GM18517 (cell line): ENCODE results near the gene TPRG1.

Source experiments
- ATAC-seq: cut with Tn5 transposase; IDR thresholded peaks from one replicate; pipeline ENCODE4 v1.9.1; 2021; ENCODE audit warnings: mild to moderate bottlenecking, moderate library complexity; ENCODE audit not compliant: unreplicated experiment

The TPRG1 gene

GRCh38 chr3:189349772-189350171 lies 178.0 kb downstream of the TPRG1 start:
- no peak for ATAC-seq

- no peak for ATAC-seq
Measured at GRCh38 chr3:189353318-189353965, 181.7 kb downstream of the TPRG1 start.

- no peak for ATAC-seq
Measured at GRCh38 chr3:189353988-189354889, 182.5 kb downstream of the TPRG1 start.

- no peak for ATAC-seq
Measured at GRCh38 chr3:189355115-189355480, 183.3 kb downstream of the TPRG1 start.

GRCh38 chr3:189355481-189356201 lies 183.9 kb downstream of the TPRG1 start:
- no peak for ATAC-seq

GRCh38 chr3:189360291-189360690 lies 188.5 kb downstream of the TPRG1 start:
- no peak for ATAC-seq

- no peak for ATAC-seq
Measured at GRCh38 chr3:189361103-189361835, 189.5 kb downstream of the TPRG1 start.

- no peak for ATAC-seq
Measured at GRCh38 chr3:189363590-189364255, 192.0 kb downstream of the TPRG1 start.

- no peak for ATAC-seq
Measured at GRCh38 chr3:189365609-189366564, 194.1 kb downstream of the TPRG1 start.

- ATAC-seq: no peak
Measured at GRCh38 chr3:189368384-189368783, 196.6 kb downstream of the TPRG1 start.

GRCh38 chr3:189369636-189370035 lies 197.9 kb downstream of the TPRG1 start:
- no peak for ATAC-seq

GRCh38 chr3:189372243-189372642 lies 200.5 kb downstream of the TPRG1 start:
- ATAC-seq: no peak
